ENCODE results near the gene SUPT6H.

Gene SUPT6H

GRCh38 chr17:28661635-28662526, at the start of gene SUPT6H, which contains the start of gene SDF2:
SUPT6H (plus strand) TSS chr17:28662205; CDS start chr17:28673402, 11,197 bp downstream.
SDF2 (minus strand) TSS chr17:28661906; CDS start chr17:28661876, 30 bp downstream.
- peak; percentile 97 to 98 for DNase-seq

- DNase-seq = no peak
Observed at GRCh38 chr17:28612531-28612930, 49.5 kb upstream of the SUPT6H start.

- DNase-seq = peak; percentile 24 to 41
Observed at GRCh38 chr17:28612936-28613872, 48.8 kb upstream of the SUPT6H start.

GRCh38 chr17:28613931-28614381, 48.0 kb upstream of the SUPT6H start, which contains the start of gene RSKR:
RSKR (minus strand) TSS chr17:28614185; CDS start chr17:28614161, 24 bp downstream.
- no peak for DNase-seq

- no peak for DNase-seq
Observed at GRCh38 chr17:28615260-28615940, 46.6 kb upstream of the SUPT6H start.

- no peak for DNase-seq
Observed at GRCh38 chr17:28616281-28616680, 45.7 kb upstream of the SUPT6H start.

GRCh38 chr17:28618464-28618863, 43.5 kb upstream of the SUPT6H start:
- no peak for DNase-seq

GRCh38 chr17:28620010-28620409, 42.0 kb upstream of the SUPT6H start:
- DNase-seq = no peak

- DNase-seq = no peak
Observed at GRCh38 chr17:28622186-28622585, 39.8 kb upstream of the SUPT6H start.

GRCh38 chr17:28623696-28624095, 38.3 kb upstream of the SUPT6H start:
- DNase-seq = no peak

- DNase-seq = no peak
Observed at GRCh38 chr17:28624148-28624547, 37.9 kb upstream of the SUPT6H start.

- no peak for DNase-seq
Observed at GRCh38 chr17:28626818-28627217, 35.2 kb upstream of the SUPT6H start.

- DNase-seq = no peak
Observed at GRCh38 chr17:28634206-28634865, 27.7 kb upstream of the SUPT6H start.

GRCh38 chr17:28635506-28635905, 26.5 kb upstream of the SUPT6H start:
- no peak for DNase-seq

- DNase-seq = no peak
Observed at GRCh38 chr17:28641579-28641978, 20.4 kb upstream of the SUPT6H start.

GRCh38 chr17:28643983-28644786, 17.8 kb upstream of the SUPT6H start:
- peak; percentile 45 to 52 for DNase-seq

- DNase-seq = peak; percentile 95 to 96
Observed at GRCh38 chr17:28644787-28645575, 17.0 kb upstream of the SUPT6H start, which contains the start of gene BLTP2. BLTP2 (minus strand) TSS chr17:28645158; CDS start chr17:28645056, 102 bp downstream.

GRCh38 chr17:28645576-28645939, 16.4 kb upstream of the SUPT6H start:
- DNase-seq = peak; percentile 25 to 42

GRCh38 chr17:28646039-28646754, 15.8 kb upstream of the SUPT6H start:
- DNase-seq = peak; percentile 3 to 10
